OCI-LY3 (cell line): ENCODE data around the gene CASP8.

Experiments used
- EZH2phosphoT487 ChIP-seq: fragments of 200-600 bp; shearing (Covaris generic); IDR thresholded peaks from 2 replicates; pipeline ENCODE4 v1.6.1; 2018; ENCODE audit warnings: antibody characterized with exemption, mixed run types, low read depth
- TF ChIP-seq, protein P1 (sequence below): fragments of 200-600, 300-600 bp; sonication (generic); IDR thresholded peaks from 2 replicates; pipeline ENCODE4 v1.5.1; 2014; ENCODE audit warnings: antibody characterized with exemption, low read length, low read depth

DNA sequence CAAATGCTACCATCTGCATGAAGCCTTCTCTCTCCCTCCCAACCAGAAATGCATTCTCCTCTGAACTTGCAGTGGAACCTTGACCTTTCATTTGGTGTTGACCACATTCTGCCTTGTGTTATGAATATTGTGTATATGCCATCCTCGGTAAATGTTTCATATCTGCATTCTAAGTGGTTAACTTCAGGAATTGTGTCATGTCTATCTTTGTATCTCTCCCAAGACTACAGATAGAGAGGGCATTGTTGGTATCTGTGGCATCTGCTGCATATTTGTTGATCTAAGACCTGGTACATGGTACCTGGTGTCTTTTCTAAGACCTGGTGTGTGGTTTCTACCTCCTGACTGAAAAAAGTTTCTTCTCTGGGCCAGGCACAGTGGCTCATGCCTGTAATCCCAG, 43.4 kb upstream of the CASP8 start:
- TF ChIP-seq, protein P1, sequence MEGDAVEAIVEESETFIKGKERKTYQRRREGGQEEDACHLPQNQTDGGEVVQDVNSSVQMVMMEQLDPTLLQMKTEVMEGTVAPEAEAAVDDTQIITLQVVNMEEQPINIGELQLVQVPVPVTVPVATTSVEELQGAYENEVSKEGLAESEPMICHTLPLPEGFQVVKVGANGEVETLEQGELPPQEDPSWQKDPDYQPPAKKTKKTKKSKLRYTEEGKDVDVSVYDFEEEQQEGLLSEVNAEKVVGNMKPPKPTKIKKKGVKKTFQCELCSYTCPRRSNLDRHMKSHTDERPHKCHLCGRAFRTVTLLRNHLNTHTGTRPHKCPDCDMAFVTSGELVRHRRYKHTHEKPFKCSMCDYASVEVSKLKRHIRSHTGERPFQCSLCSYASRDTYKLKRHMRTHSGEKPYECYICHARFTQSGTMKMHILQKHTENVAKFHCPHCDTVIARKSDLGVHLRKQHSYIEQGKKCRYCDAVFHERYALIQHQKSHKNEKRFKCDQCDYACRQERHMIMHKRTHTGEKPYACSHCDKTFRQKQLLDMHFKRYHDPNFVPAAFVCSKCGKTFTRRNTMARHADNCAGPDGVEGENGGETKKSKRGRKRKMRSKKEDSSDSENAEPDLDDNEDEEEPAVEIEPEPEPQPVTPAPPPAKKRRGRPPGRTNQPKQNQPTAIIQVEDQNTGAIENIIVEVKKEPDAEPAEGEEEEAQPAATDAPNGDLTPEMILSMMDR, result no peak
- TF ChIP-seq EZH2phosphoT487, result no peak
